Liver (tissue), 9 donors: Measurements from ENCODE around the gene BRF1. TPM values are rescaled to one million over a fixed set of nuclear protein-coding genes. Genes with fewer than 3 reads are reported as not detected.
"Not testable (repeated sequence)": the region's sequence is repeated elsewhere in the genome, so short reads cannot be mapped to it uniquely, and the experiment has no call there.

Experiments used
- DNase-seq: peaks from one replicate; pipeline ENCODE4 v3.0.0-alpha.2; 2017; ENCODE audit warnings: low spot score
- H3K27ac ChIP-seq, 2 donors: one replicate each; pipeline ENCODE4 v1.7.0; 2013; ENCODE audit warnings: inconsistent platforms in 2 of 2, low read length in 2 of 2, control low read depth in 1 of 2, low read depth in 1 of 2, mild to moderate bottlenecking in 1 of 2
- H3K27me3 ChIP-seq, 4 donors: one replicate each; pipeline versions ENCODE4 v1.6.1 to v1.7.0; 2013; ENCODE audit warnings: low read length in 3 of 4, inconsistent platforms in 1 of 4, mild to moderate bottlenecking in 1 of 4, moderate library complexity in 1 of 4; ENCODE audit not compliant: control insufficient read depth in 4 of 4, insufficient read depth in 4 of 4
- H3K36me3 ChIP-seq, 4 donors: one replicate each; pipeline versions ENCODE4 v1.6.1 to v1.7.0; 2013; ENCODE audit warnings: low read length in 3 of 4, mild to moderate bottlenecking in 3 of 4, low read depth in 1 of 4, moderate library complexity in 1 of 4; ENCODE audit not compliant: control insufficient read depth in 4 of 4, insufficient read depth in 3 of 4
- H3K4me1 ChIP-seq, 4 donors: one replicate each; pipeline versions ENCODE4 v1.6.1 to v1.7.0; 2013; ENCODE audit warnings: low read length in 3 of 4, mild to moderate bottlenecking in 3 of 4, moderate library complexity in 1 of 4; ENCODE audit not compliant: control insufficient read depth in 4 of 4, insufficient read depth in 4 of 4
- H3K4me3 ChIP-seq, 3 donors: one replicate each; pipeline versions ENCODE4 v1.6.1 to v1.7.0; 2013; ENCODE audit warnings: low read length in 3 of 3, control low read depth in 1 of 3, low read depth in 1 of 3, mild to moderate bottlenecking in 1 of 3
- H3K9ac ChIP-seq, 2 donors: one replicate each; pipeline ENCODE4 v1.7.0; 2013; ENCODE audit warnings: low read length in 2 of 2, mild to moderate bottlenecking in 2 of 2, moderate library complexity in 2 of 2, control low read depth in 1 of 2, low read depth in 1 of 2
- H3K9me3 ChIP-seq, 4 donors: one replicate each; pipeline versions ENCODE4 v1.6.1 to v1.7.0; 2013; ENCODE audit warnings: low read length in 3 of 4; ENCODE audit not compliant: control insufficient read depth in 4 of 4
- ATF3 ChIP-seq: IDR thresholded peaks from 2 replicates; pipeline ENCODE4 v1.6.1; 2016; ENCODE audit warnings: antibody characterized with exemption
- CTCF ChIP-seq: fragments of 150-350 bp; IDR thresholded peaks from 2 replicates; pipeline ENCODE4 v1.5.1; 2017; ENCODE audit warnings: improper control_type of control experiment, low read depth, low read length; ENCODE audit not compliant: missing input control
- EGR1 ChIP-seq, 2 donors: IDR thresholded peaks; 2 replicates each; pipeline ENCODE4 v1.6.1; 2016 to 2018; ENCODE audit warnings: antibody characterized with exemption in 2 of 2, low read depth in 2 of 2
- HNF4A ChIP-seq, 2 donors: conservative IDR thresholded peaks; 2 replicates each; pipeline ENCODE4 v1.6.1; 2016; ENCODE audit warnings: antibody characterized with exemption in 2 of 2, mild to moderate bottlenecking in 2 of 2
- JUND ChIP-seq, 2 donors: IDR thresholded peaks; 2 replicates each; pipeline ENCODE4 v1.6.1; 2016; ENCODE audit warnings: antibody characterized with exemption in 2 of 2
- MAX ChIP-seq: IDR thresholded peaks from 2 replicates; pipeline ENCODE4 v1.6.1; 2016; ENCODE audit warnings: antibody characterized with exemption
- NR2F2 ChIP-seq: IDR thresholded peaks from 2 replicates; pipeline ENCODE4 v1.6.1; 2016; ENCODE audit warnings: antibody characterized with exemption
- RAD21 ChIP-seq, 2 donors: IDR thresholded peaks; 2 replicates each; pipeline ENCODE4 v1.6.1; 2016; ENCODE audit warnings: antibody characterized with exemption in 2 of 2, mild to moderate bottlenecking in 2 of 2
- REST ChIP-seq: IDR thresholded peaks from 2 replicates; pipeline ENCODE4 v1.6.1; 2016; ENCODE audit warnings: antibody characterized with exemption, mild to moderate bottlenecking
- RXRA ChIP-seq, 2 donors: IDR thresholded peaks; 2 replicates each; pipeline ENCODE4 v1.6.1; 2017 to 2018; ENCODE audit warnings: antibody characterized with exemption in 2 of 2, mild to moderate bottlenecking in 1 of 2
- SP1 ChIP-seq: IDR thresholded peaks from 2 replicates; pipeline ENCODE4 v1.6.1; 2018; ENCODE audit warnings: antibody characterized with exemption, mild to moderate bottlenecking
- TAF1 ChIP-seq: conservative IDR thresholded peaks from 2 replicates; pipeline ENCODE4 v1.6.1; 2016; ENCODE audit warnings: antibody characterized with exemption, mild to moderate bottlenecking
- YY1 ChIP-seq: IDR thresholded peaks from 2 replicates; pipeline ENCODE4 v1.6.1; 2016; ENCODE audit warnings: antibody characterized with exemption, mild to moderate bottlenecking
- ZBTB33 ChIP-seq: IDR thresholded peaks from 2 replicates; pipeline ENCODE4 v1.6.1; 2016; ENCODE audit warnings: antibody characterized with exemption
- WGBS: extraction: QIAGEN DNeasy Blood & Tissue Kit; methylation state at CpG from one replicate; pipeline ENCODE4 v1.1.7; 2013; 5-methylcytosine and 5-hydroxymethylcytosine counted together
- polyA plus RNA-seq, 2 donors: library from polyadenylated mRNA; stranded (reverse) in 1 of 2; unstranded in 1 of 2; fragments of 200-250 nt in 1 of 2; fragments of >200 nt in 1 of 2; fragmentation: Nextera tagmentation in 1 of 2; extraction: Ambion mirVana in 1 of 2; gene quantifications; one replicate each; pipeline versions ENCODE4 v1.2.1 to v1.2.3, GENCODE V29; 2013 to 2015
- total RNA-seq, 2 donors: library from RNA; depleted of rRNA; stranded (reverse); fragments of >200 nt; gene quantifications; one replicate each; pipeline ENCODE4 v1.2.3, GENCODE V29; 2014
- donor health status: healthy.
- donor health status: healthy.
- donor health status: healthy.
- donor health status: healthy.
- donor health status: healthy.

Gene BRF1
- total and polyA plus RNA-seq, 4 donors = 4.6 to 24.1 (median 10.6) TPM

- H3K27ac ChIP-seq = no peak overlapping the region
- no peaks in the 10 kb centered on the region for H3K27me3 ChIP-seq
- TF ChIP-seq JUND (IDR thresholded peaks at IDR 0.05) (no peak), RXRA (IDR thresholded peaks at IDR 0.05) (no peak), CTCF (no peak), TAF1 (no peak), MAX (no peak), NR2F2 (no peak), EGR1 (IDR thresholded peaks at IDR 0.05; ENCODE audit: low read depth in 2 of 2) (no peak), SP1 (no peak), YY1 (no peak), REST (no peak), HNF4A (conservative IDR thresholded peaks at IDR 0.05) (no peak), ZBTB33 (no peak), ATF3 (no peak), RAD21 (IDR thresholded peaks at IDR 0.05) (no peak)
- DNase-seq = no peak
- peaks cover 12 to 49% (median 36%) of the 10 kb centered on the region in 4 donors for H3K4me1 ChIP-seq
- H3K36me3 ChIP-seq = no peaks in the 10 kb centered on the region
- no peaks in the 10 kb centered on the region for H3K9me3 ChIP-seq
- 89% methylated on average over 33 of the region's 33 CpGs for WGBS
- no peak overlapping the region for H3K4me3 ChIP-seq
- H3K9ac ChIP-seq = no peak overlapping the region
Measured at GRCh38 chr14:105335735-105336476, 35.1 kb upstream of the BRF1 start.

GRCh38 chr14:105335231-105335542 lies 34.4 kb upstream of the BRF1 start:
- H3K4me1 ChIP-seq = peaks cover 12 to 54% (median 36%) of the 10 kb centered on the region in 4 donors
- not testable (repeated sequence) for DNase-seq, H3K4me3 ChIP-seq, H3K27me3 ChIP-seq, H3K9me3 ChIP-seq, H3K9ac ChIP-seq, H3K27ac ChIP-seq, H3K36me3 ChIP-seq
- WGBS = 98% methylated on average over 22 of the region's 22 CpGs
